Esophagus muscularis mucosa (tissue), 4 donors: ENCODE results near the gene FER. TPM values are rescaled to one million over a fixed set of nuclear protein-coding genes. Genes with fewer than 3 reads are reported as not detected.

Experiments
- DNase-seq: peaks from one replicate; pipeline ENCODE4 v3.0.0-alpha.2; 2017; ENCODE audit errors: extremely low spot score
- H3K27ac ChIP-seq, 4 donors: fragments of 200-600 bp; sonication (generic); replicated peaks in 1 of 4; 1 replicate in 3 of 4; 2 replicates in 1 of 4; pipeline ENCODE4 v1.5.1; 2016 to 2019; ENCODE audit warnings: mild to moderate bottlenecking in 1 of 4
- H3K27me3 ChIP-seq, 4 donors: fragments of 200-600 bp; sonication (generic); one replicate each; pipeline versions ENCODE4 v1.5.1 to v1.6.0; 2016 to 2019
- H3K36me3 ChIP-seq, 4 donors: fragments of 200-600 bp; sonication (generic); one replicate each; pipeline ENCODE4 v1.5.1; 2016 to 2019
- H3K4me1 ChIP-seq, 4 donors: fragments of 200-600 bp; sonication (generic); one replicate each; pipeline ENCODE4 v1.5.1; 2016 to 2019
- H3K4me3 ChIP-seq, 4 donors: fragments of 200-600 bp; sonication (generic); 1 replicate in 2 of 4; 2 replicates in 2 of 4; pipeline ENCODE4 v1.5.1; 2016 to 2019; ENCODE audit warnings: mild to moderate bottlenecking in 4 of 4, moderate library complexity in 1 of 4
- H3K9me3 ChIP-seq, 4 donors: fragments of 200-600 bp; sonication (generic); 1 replicate in 3 of 4; 2 replicates in 1 of 4; pipeline ENCODE4 v1.5.1; 2016 to 2019
- EP300 ChIP-seq: sonication (generic); formaldehyde crosslinking; IDR thresholded peaks from one replicate; pipeline ENCODE4 v1.6.1; 2017; ENCODE audit warnings: antibody characterized with exemption
- POLR2A ChIP-seq: fragments of 450-650 bp; IDR thresholded peaks from one replicate; pipeline ENCODE4 v1.6.1; 2017; ENCODE audit warnings: antibody characterized with exemption, moderate library complexity, mild to moderate bottlenecking, low read depth
- POLR2AphosphoS5 ChIP-seq, 2 donors: sonication (generic); formaldehyde crosslinking; IDR thresholded peaks; one replicate each; pipeline ENCODE4 v1.6.1; 2017; ENCODE audit warnings: antibody characterized with exemption in 2 of 2
- WGBS: methylation state at CpG from one replicate; pipeline ENCODE4 v1.1.5; 2018; 5-methylcytosine and 5-hydroxymethylcytosine counted together
- intact Hi-C: fragments of 100-400 bp; cut with DNase I; formaldehyde crosslinking; loops from one replicate; pipeline ENCODE4 v1.15.1; 2023
- total RNA-seq, 4 donors: library from RNA; depleted of rRNA; stranded (reverse); fragments of >200 nt; gene quantifications; one replicate each; pipeline versions ENCODE4 v1.1.0 to v1.2.1, GENCODE V29; 2016
- TF ChIP-seq, protein P1 (sequence below), 3 experiments: fragments of 200-600 bp in 2 of 3; fragments of 450-650 bp in 1 of 3; sonication (generic) in 2 of 3; IDR thresholded peaks; one replicate each; pipeline ENCODE4 v1.5.1; 2017 to 2019; ENCODE audit warnings: antibody characterized with exemption in 3 of 3, mild to moderate bottlenecking in 2 of 3, moderate library complexity in 1 of 3

The FER gene
- total RNA-seq, 4 donors from 2014 or later = 17.6 to 32.8 (median 25.4) TPM

DNA sequence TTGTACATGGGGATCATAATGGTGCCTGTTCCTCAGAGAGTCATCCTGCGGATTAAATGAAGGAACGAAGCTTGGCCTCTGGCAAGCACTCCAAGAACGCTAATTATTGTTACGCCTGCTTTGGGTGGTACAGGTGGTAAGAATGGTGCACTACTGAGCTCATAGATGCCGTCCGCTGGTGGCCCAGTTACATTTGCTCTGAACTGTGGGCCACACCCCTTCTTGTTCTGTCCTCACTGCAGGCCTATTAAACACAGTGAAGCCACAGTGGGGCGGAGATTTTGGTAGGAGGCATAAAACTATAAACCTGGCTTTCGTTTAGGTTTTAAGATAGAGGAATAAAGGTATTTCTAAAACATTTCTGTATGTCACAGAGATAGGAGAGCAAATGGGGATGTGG is 40.6 kb upstream of the FER start:
- intact Hi-C loops = no loop called here

DNA sequence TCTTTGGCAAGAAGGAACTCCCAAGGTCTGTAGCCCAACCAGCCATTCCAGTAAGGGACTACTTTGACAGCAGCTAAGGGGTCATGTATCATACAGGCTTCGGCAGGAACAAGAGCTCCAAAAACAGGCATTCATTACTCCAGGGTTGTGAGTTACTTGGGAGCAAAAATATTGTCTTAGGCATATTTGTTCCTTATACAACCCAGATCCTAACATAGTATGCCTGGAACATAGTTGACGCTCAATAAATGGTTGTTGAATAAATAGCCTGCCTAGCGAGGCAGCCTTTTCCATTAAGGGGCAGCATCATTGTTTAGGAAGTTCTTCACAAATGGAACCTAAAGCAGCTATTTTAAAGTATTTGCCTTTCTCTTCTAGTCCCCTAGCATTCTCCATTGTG is 35.8 kb upstream of the FER start:
- intact Hi-C loops = no loop called here
- Histone ChIP-seq H3K27ac (no peak overlapping the region), H3K27me3 (no peaks in the 10 kb centered on the region), H3K4me1 (peaks cover 0 to 6% (median 2%) of the 10 kb centered on the region in 4 donors), H3K4me3 (no peak overlapping the region), H3K9me3 (no peaks in the 10 kb centered on the region), H3K36me3 (no peaks in the 10 kb centered on the region)
- DNase-seq = no peak
- 90% methylated on average over 3 of the region's 3 CpGs for WGBS
- TF ChIP-seq, protein P1, sequence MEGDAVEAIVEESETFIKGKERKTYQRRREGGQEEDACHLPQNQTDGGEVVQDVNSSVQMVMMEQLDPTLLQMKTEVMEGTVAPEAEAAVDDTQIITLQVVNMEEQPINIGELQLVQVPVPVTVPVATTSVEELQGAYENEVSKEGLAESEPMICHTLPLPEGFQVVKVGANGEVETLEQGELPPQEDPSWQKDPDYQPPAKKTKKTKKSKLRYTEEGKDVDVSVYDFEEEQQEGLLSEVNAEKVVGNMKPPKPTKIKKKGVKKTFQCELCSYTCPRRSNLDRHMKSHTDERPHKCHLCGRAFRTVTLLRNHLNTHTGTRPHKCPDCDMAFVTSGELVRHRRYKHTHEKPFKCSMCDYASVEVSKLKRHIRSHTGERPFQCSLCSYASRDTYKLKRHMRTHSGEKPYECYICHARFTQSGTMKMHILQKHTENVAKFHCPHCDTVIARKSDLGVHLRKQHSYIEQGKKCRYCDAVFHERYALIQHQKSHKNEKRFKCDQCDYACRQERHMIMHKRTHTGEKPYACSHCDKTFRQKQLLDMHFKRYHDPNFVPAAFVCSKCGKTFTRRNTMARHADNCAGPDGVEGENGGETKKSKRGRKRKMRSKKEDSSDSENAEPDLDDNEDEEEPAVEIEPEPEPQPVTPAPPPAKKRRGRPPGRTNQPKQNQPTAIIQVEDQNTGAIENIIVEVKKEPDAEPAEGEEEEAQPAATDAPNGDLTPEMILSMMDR (IDR thresholded peaks at IDR 0.05) = no peak
- TF ChIP-seq POLR2A = no peak
- no peak for TF ChIP-seq POLR2AphosphoS5 (IDR thresholded peaks at IDR 0.05)
- no peak for TF ChIP-seq EP300

More for the DNA sequence above, 40.6 kb upstream of the FER start:
- WGBS = 92% methylated on average over 8 of the region's 8 CpGs
- Histone ChIP-seq H3K36me3 (no peaks in the 10 kb centered on the region), H3K27me3 (no peaks in the 10 kb centered on the region), H3K27ac (no peak overlapping the region), H3K4me1 (no peaks in the 10 kb centered on the region), H3K9me3 (no peaks in the 10 kb centered on the region), H3K4me3 (no peak overlapping the region)
- no peak for DNase-seq
- TF ChIP-seq EP300 (no peak), POLR2A (no peak), POLR2AphosphoS5 (IDR thresholded peaks at IDR 0.05) (no peak)
- TF ChIP-seq, protein P1 (IDR thresholded peaks at IDR 0.05) = no peak

DNA sequence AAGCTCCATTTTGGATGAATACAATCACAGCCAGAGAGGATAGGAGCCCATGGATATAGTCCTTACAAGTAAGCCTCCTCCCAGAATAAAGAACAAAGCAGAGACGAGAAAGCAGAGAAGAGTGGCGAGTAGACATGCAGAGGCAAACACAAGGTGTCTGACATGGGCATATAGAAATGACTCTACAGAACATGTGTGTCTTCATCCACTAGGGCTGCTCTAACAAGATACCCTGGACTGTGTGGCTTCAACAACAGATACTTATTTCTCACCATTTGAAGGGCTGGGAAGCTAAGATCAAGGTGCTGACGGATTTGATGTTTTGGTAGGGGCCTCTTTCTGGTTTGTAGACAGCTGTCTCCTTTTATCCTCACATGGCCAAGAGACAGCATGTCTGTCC is 32.3 kb upstream of the FER start:
- TF ChIP-seq POLR2AphosphoS5 (IDR thresholded peaks at IDR 0.05) (no peak), POLR2A (no peak), EP300 (no peak)
- TF ChIP-seq, protein P1 (IDR thresholded peaks at IDR 0.05) = no peak
- H3K27ac ChIP-seq = no peak overlapping the region
- 95% methylated on average over 3 of the region's 3 CpGs for whole genome bisulfite sequencing
- no peaks in the 10 kb centered on the region for H3K36me3 ChIP-seq
- H3K4me3 ChIP-seq = no peak overlapping the region
- no peak for DNase-seq
- intact Hi-C loops = no loop called here
- peaks cover 0 to 6% (median 2%) of the 10 kb centered on the region in 4 donors for H3K4me1 ChIP-seq
- no peaks in the 10 kb centered on the region for H3K27me3 ChIP-seq
- no peaks in the 10 kb centered on the region for H3K9me3 ChIP-seq

DNA sequence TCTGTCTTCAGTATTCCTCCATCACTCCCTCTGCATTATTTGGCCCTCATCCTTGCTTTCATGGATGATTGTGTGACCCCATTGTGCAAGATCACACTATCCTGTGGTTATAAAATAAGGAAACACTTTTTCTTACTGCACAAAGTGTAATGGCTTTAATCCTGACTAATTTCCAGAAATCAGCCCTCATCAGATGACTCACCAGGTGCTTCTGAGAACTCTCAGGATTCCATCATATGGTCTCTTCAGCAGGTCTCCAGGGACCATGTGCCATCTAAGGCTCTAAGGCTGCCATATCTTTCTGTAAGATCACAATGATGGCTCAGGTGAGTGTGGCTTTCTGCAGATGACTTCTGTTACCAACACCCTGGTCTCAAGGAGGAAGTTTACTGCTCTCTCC is 27.3 kb upstream of the FER start:
- H3K4me3 ChIP-seq = no peak overlapping the region
- no peaks in the 10 kb centered on the region for H3K9me3 ChIP-seq
- DNase-seq = no peak
- no peaks in the 10 kb centered on the region for H3K4me1 ChIP-seq
- no peaks in the 10 kb centered on the region for H3K36me3 ChIP-seq
- intact Hi-C loops = no loop called here
- TF ChIP-seq EP300 = no peak
- TF ChIP-seq POLR2A = no peak
- TF ChIP-seq POLR2AphosphoS5 (IDR thresholded peaks at IDR 0.05) = no peak
- H3K27me3 ChIP-seq = no peaks in the 10 kb centered on the region
- no peak overlapping the region for H3K27ac ChIP-seq

DNA sequence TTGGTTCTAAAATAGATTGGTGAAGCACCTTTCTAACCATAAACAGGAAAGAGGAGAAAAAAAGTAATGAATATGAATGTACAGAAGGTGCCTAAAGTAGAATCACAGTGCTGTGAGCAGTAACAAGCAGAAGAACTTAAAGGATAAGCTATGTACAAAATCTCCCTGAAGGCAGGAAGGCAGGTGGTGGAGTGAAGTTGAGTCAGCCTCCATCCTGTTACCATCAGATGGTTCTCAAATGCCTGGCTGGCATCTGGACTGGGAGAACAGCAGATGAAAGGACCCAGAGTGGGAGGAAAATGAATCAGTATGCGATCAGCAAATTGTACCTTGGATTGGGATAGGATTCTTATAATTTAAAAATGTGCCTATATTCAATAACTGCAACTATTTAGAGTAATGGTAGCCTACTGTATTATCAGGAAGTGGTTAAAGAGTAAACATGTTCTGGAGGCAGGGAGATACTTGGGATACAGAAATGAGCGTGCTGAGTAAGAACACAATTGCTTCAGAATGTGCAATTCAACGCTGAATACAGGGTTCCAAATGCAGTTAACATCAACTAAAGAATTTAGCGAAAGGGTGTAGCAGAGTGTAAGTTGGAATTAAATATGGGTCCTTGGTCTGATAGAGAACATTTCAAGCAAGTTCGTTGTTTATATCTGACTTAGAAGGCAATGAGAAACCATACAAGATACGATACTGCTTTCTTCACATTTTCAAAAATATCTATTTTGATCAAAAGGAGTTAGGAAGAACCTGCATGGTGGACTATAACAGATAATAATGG is 21.1 kb upstream of the FER start:
- 90% methylated on average over 6 of the region's 6 CpGs for WGBS
- intact Hi-C loops = loop anchor here (5.0 kb wide), 1 partner anchor 44 kb away; no protein-coding TSS in a partner anchor

More for the DNA sequence above, 21.1 kb upstream of the FER start:
- Histone ChIP-seq H3K4me1 (peaks cover 12 to 22% (median 19%) of the 10 kb centered on the region in 4 donors), H3K9me3 (no peaks in the 10 kb centered on the region), H3K36me3 (no peaks in the 10 kb centered on the region), H3K27me3 (no peaks in the 10 kb centered on the region), H3K4me3 (peak overlapping the region in 3 of 4 donors; percentile 81 to 89 (median 84)), H3K27ac (peak overlapping the region; percentile 87 to 96 (median 90))
- no peak for DNase-seq
- TF ChIP-seq, protein P1 (IDR thresholded peaks at IDR 0.05) = no peak
- TF ChIP-seq EP300 = no peak
- TF ChIP-seq POLR2AphosphoS5 (IDR thresholded peaks at IDR 0.05) = no peak
- no peak for TF ChIP-seq POLR2A
